HepG2 (cell line): ENCODE results near the gene OR8B12. TPM values are rescaled to one million over a fixed set of nuclear protein-coding genes. Genes with fewer than 3 reads are reported as not detected.

ENCODE experiments used
- ATAC-seq: fragments of 200-7000 bp; cut with Tn5 transposase; 3 replicates; pipeline ENCODE4 v1.9.1; 2020; ENCODE audit warnings: mild to moderate bottlenecking, moderate library complexity
- BruUV-seq: library from RNA; stranded (reverse); fragments of 400-500 nt; replicated peaks from 2 replicates; lab custom pipeline; 2021; lab: Mats Ljungman, UMichigan
- CTCF ChIA-PET: fragments of 300-600 bp; formaldehyde crosslinking; extraction: SDS; loops from one replicate; lab custom pipeline; 2021; ENCODE audit warnings: low total read pairs, inconsistent platforms, low intra/inter-chr PET ratio; lab: Yijun Ruan, JAX
- POLR2A ChIA-PET: fragments of 350-600 bp; sonication (Branson Sonifier 250); formaldehyde crosslinking; loops from one replicate; lab custom pipeline; 2020; ENCODE audit warnings: antibody characterized with exemption, inconsistent platforms; lab: Yijun Ruan, JAX
- DNase-seq: peaks from one replicate; pipeline ENCODE4 v3.0.0-alpha.2; 2015; ENCODE audit warnings: low spot score
- FAIRE-seq: peaks from 3 replicates; lab custom pipeline; 2011; peaks lifted over from hg19 to GRCh38; lab: Jason Lieb, UNC
- H2AFZ ChIP-seq: one replicate; pipeline ENCODE4 v1.6.1; 2011; ENCODE audit warnings: low read length, inconsistent platforms
- H3K27ac ChIP-seq: fragments of 300-600 bp; 3 replicates; pipeline ENCODE4 v1.8.0; 2011; ENCODE audit warnings: mixed run types, mild to moderate bottlenecking, mixed read lengths, low read length, inconsistent platforms; ENCODE audit not compliant: insufficient read depth; ENCODE audit errors: extremely low read length
- H3K27me3 ChIP-seq, 2 experiments: fragments of 200-600 bp in 1 of 2; 2 replicates in 1 of 2; 3 replicates in 1 of 2; pipeline versions ENCODE4 v1.6.0 to v1.8.0; 2011; ENCODE audit warnings: low read length in 2 of 2, mild to moderate bottlenecking in 2 of 2, moderate library complexity in 2 of 2, inconsistent platforms in 1 of 2; ENCODE audit not compliant: insufficient read depth in 2 of 2, control insufficient read depth in 1 of 2
- H3K36me3 ChIP-seq, 2 experiments: fragments of 200-600 bp in 1 of 2; replicated peaks in 1 of 2; 2 replicates in 1 of 2; 3 replicates in 1 of 2; pipeline versions ENCODE4 v1.5.1 to v1.8.0; 2011; ENCODE audit warnings: low read length in 2 of 2, inconsistent platforms in 1 of 2; ENCODE audit not compliant: insufficient read depth in 2 of 2, control insufficient read depth in 1 of 2
- H3K4me1 ChIP-seq: 2 replicates; pipeline ENCODE4 v1.5.1; 2012; ENCODE audit warnings: low read length, inconsistent platforms; ENCODE audit not compliant: insufficient read depth
- H3K4me2 ChIP-seq: 2 replicates; pipeline ENCODE4 v1.6.0; 2011; ENCODE audit warnings: low read depth, low read length, inconsistent platforms
- H3K4me3 ChIP-seq, 3 experiments: fragments of 200-600 bp in 1 of 3; sonication (generic), shearing (Covaris generic) in 1 of 3; replicated peaks in 1 of 3; 2 replicates each; pipeline ENCODE4 v1.5.1; 2011 to 2016; ENCODE audit warnings: low read length in 3 of 3, inconsistent platforms in 2 of 3, low read depth in 2 of 3, mild to moderate bottlenecking in 2 of 3, control low read depth in 1 of 3, mixed read lengths in 1 of 3; ENCODE audit not compliant: insufficient read depth in 1 of 3
- H3K79me2 ChIP-seq: one replicate; pipeline ENCODE4 v1.6.1; 2011; ENCODE audit warnings: low read length, inconsistent platforms; ENCODE audit not compliant: insufficient read depth
- H3K9ac ChIP-seq: 2 replicates; pipeline ENCODE4 v1.6.0; 2011; ENCODE audit warnings: mild to moderate bottlenecking, low read depth, low read length, inconsistent platforms; ENCODE audit not compliant: insufficient read depth
- H3K9me3 ChIP-seq: 2 replicates; pipeline ENCODE4 v1.5.1; 2012; ENCODE audit warnings: mild to moderate bottlenecking, low read length
- H4K20me1 ChIP-seq: 2 replicates; pipeline ENCODE4 v1.6.0; 2011; ENCODE audit warnings: inconsistent platforms, mild to moderate bottlenecking, low read length, moderate library complexity; ENCODE audit not compliant: insufficient read depth
- CCAR2 ChIP-seq: fragments of 200-400 bp; formaldehyde crosslinking; optimal IDR thresholded peaks from 2 replicates; pipeline ENCODE3; 2018; ENCODE audit warnings: low read depth, mild to moderate bottlenecking, low read length, moderate library complexity
- CSRNP1 ChIP-seq: sonication (generic); formaldehyde crosslinking; IDR thresholded peaks from 2 replicates; pipeline ENCODE4 v1.8.1; 2023; ENCODE audit warnings: mild to moderate bottlenecking, missing genetic modification reagents
- FOXP1 ChIP-seq, 2 experiments: fragments of 450-650 bp in 1 of 2; IDR thresholded peaks; 2 replicates each; pipeline ENCODE4 v1.6.1; 2017 to 2018; ENCODE audit warnings: antibody characterized with exemption in 1 of 2
- IKZF1 ChIP-seq: fragments of 450-650 bp; IDR thresholded peaks from 2 replicates; pipeline ENCODE4 v1.7.1; 2016
- JUND ChIP-seq: sonication (generic); formaldehyde crosslinking; IDR thresholded peaks from 2 replicates; pipeline ENCODE4 v1.8.0; 2022; ENCODE audit warnings: mild to moderate bottlenecking, missing genetic modification reagents
- KLF9 ChIP-seq: IDR thresholded peaks from 2 replicates; pipeline ENCODE4 v1.6.1; 2016; ENCODE audit warnings: low read depth
- MBNL3 ChIP-seq: fragments of 250-450 bp; sonication (Bioruptor Pico); conservative IDR thresholded peaks from 2 replicates; pipeline ENCODE4 v1.8.0; 2022; ENCODE audit warnings: mild to moderate bottlenecking, inconsistent platforms
- NFE2L1 ChIP-seq: sonication (generic); formaldehyde crosslinking; IDR thresholded peaks from 2 replicates; pipeline ENCODE4 v1.4.0; 2020; ENCODE audit warnings: missing genetic modification reagents, mild to moderate bottlenecking, borderline replicate concordance
- SKIL ChIP-seq: sonication (generic); formaldehyde crosslinking; IDR thresholded peaks from 2 replicates; pipeline ENCODE4 v1.8.0; 2022; ENCODE audit warnings: missing genetic modification reagents, mild to moderate bottlenecking, moderate library complexity, borderline replicate concordance
- ZBTB43 ChIP-seq: sonication (generic); formaldehyde crosslinking; conservative IDR thresholded peaks from 2 replicates; pipeline ENCODE4 v1.4.0; 2020; ENCODE audit warnings: missing genetic modification reagents
- ZNF317 ChIP-seq: sonication (generic); formaldehyde crosslinking; IDR thresholded peaks from 2 replicates; pipeline ENCODE4 v1.5.0; 2020; ENCODE audit warnings: mild to moderate bottlenecking, missing genetic modification reagents
- ZNF557 ChIP-seq: sonication (generic); formaldehyde crosslinking; IDR thresholded peaks from 2 replicates; pipeline ENCODE4 v1.4.0; 2020; ENCODE audit warnings: missing genetic modification reagents
- ZNF761 ChIP-seq: sonication (generic); formaldehyde crosslinking; conservative IDR thresholded peaks from 2 replicates; pipeline ENCODE4 v1.4.0; 2020; ENCODE audit warnings: mild to moderate bottlenecking, missing genetic modification reagents
- WGBS: methylation state at CpG from one replicate; pipeline ENCODE4 v1.1.6; 2017; ENCODE audit warnings: low lambda C conversion rate; 5-methylcytosine and 5-hydroxymethylcytosine counted together
- in situ Hi-C: cut with HindIII; loops from 2 replicates; pipeline ENCODE4 v1.10.0; 2017; ENCODE audit warnings: low pct_unique_long_range_greater_than_20kb; ENCODE audit not compliant: extremely low pct_ligation_motif_present
- intact Hi-C: fragments of 100-400 bp; cut with micrococcal nuclease; formaldehyde crosslinking; loops from one replicate; pipeline ENCODE4 v1.10.0; 2022; ENCODE audit not compliant: unreplicated experiment
- polyA plus RNA-seq, 8 experiments: library from polyadenylated mRNA; depleted of rRNA in 3 of 8; stranded (reverse) in 7 of 8; unstranded in 1 of 8; fragments of >200 nt; fragmentation: Illumina TruSeq in 4 of 8; extraction: Trizol in 4 of 8; gene quantifications; 2 replicates each; pipeline versions ENCODE4 v1.2.1 to v1.2.3, GENCODE V29; 2011 to 2016; ENCODE audit warnings: low read depth in 4 of 8, missing spikeins in 1 of 8, mixed read lengths in 1 of 8; ENCODE audit not compliant: insufficient read depth in 1 of 8
- total RNA-seq, 5 experiments: library from RNA; depleted of rRNA; stranded (reverse); fragments of >200 nt; fragmentation: Illumina TruSeq; extraction: Trizol; gene quantifications; 2 replicates each; pipeline ENCODE4 v1.2.3, GENCODE V29; 2016; ENCODE audit warnings: low read depth in 1 of 5

Gene OR8B12
- total and polyA plus RNA-seq, 2 of the 13 experiments (the other 11 are each of a cell fraction or from before 2014, with no cell fraction given) = not detected

GRCh38 chr11:124551189-124551588 lies 7.7 kb upstream of the OR8B12 start:
- H3K9ac ChIP-seq = no peak overlapping the region
- no peak for TF ChIP-seq ZBTB43 (CRISPR knock-in tag)
- TF ChIP-seq ZNF557 (CRISPR knock-in tag) = no peak
- TF ChIP-seq FOXP1 (IDR thresholded peaks at IDR 0.05) = no peak
- TF ChIP-seq FOXP1 (CRISPR knock-in tag; IDR thresholded peaks at IDR 0.05) = no peak
- TF ChIP-seq IKZF1 = no peak
- TF ChIP-seq NFE2L1 (CRISPR knock-in tag) = no peak
- peak; percentile 75 for ATAC-seq
- H4K20me1 ChIP-seq = no peaks in the 10 kb centered on the region
- H3K4me1 ChIP-seq = no peaks in the 10 kb centered on the region
- ChIA-PET POLR2A (no interaction called here), CTCF (no interaction called here)
- peak; percentile 1 for DNase-seq
- 25% methylated on average over 6 of the region's 6 CpGs for WGBS
- no peak for FAIRE-seq
- no peak overlapping the region for H3K4me2 ChIP-seq
- no peaks in the 10 kb centered on the region for H3K9me3 ChIP-seq
- H3K27me3 ChIP-seq = no peaks in the 10 kb centered on the region; a peak in 1 of 5 replicates
- H3K79me2 ChIP-seq = no peaks in the 10 kb centered on the region
- intact Hi-C loops = no loop called here
- in situ Hi-C loops = no loop called here
- BruUV-seq = no TSS peak
- H3K36me3 ChIP-seq = no peaks in the 10 kb centered on the region
- no peak overlapping the region for H3K4me3 ChIP-seq
- H2AFZ ChIP-seq = no peak overlapping the region
- no peak overlapping the region for H3K27ac ChIP-seq

- Histone ChIP-seq H3K9ac (no peak overlapping the region), H3K4me1 (no peaks in the 10 kb centered on the region), H3K79me2 (no peaks in the 10 kb centered on the region), H3K36me3 (no peaks in the 10 kb centered on the region), H3K4me3 (no peak overlapping the region), H2AFZ (no peak overlapping the region), H3K9me3 (no peaks in the 10 kb centered on the region), H3K4me2 (no peak overlapping the region), H3K27ac (no peak overlapping the region), H4K20me1 (no peaks in the 10 kb centered on the region), H3K27me3 (no peaks in the 10 kb centered on the region)
- under 1% methylated on average over 6 of the region's 6 CpGs for WGBS
- ATAC-seq (no peak), FAIRE-seq (no peak), DNase-seq (no peak)
- POLR2A ChIA-PET = no interaction called here
- CTCF ChIA-PET = no interaction called here
- in situ Hi-C loops (no loop called here), intact Hi-C loops (no loop called here)
- BruUV-seq = no TSS peak
- TF ChIP-seq MBNL3 (CRISPR knock-in tag) (no peak), ZNF761 (no peak), CSRNP1 (CRISPR knock-in tag) (no peak), CCAR2 (no peak), SKIL (CRISPR knock-in tag) (no peak), KLF9 (CRISPR knock-in tag) (no peak), JUND (CRISPR knock-in tag) (no peak), ZNF317 (CRISPR knock-in tag) (no peak)
Observed at GRCh38 chr11:124543145-124543544, 309 bp downstream of the OR8B12 start.
